Left kidney (tissue), 8 donors: ENCODE measurements around the gene KRTAP19-5. TPM values are rescaled to one million over a fixed set of nuclear protein-coding genes. Genes with fewer than 3 reads are reported as not detected.
"Not testable (repeated sequence)": the region's sequence is repeated elsewhere in the genome, so short reads cannot be mapped to it uniquely, and the experiment has no call there.

Experiments
- DNase-seq: peaks from one replicate; pipeline ENCODE4 v3.0.0-alpha.2; 2013
- long read RNA-seq, 8 donors: transcript quantifications; one replicate each; lab custom pipeline, GENCODE V29; 2026
- polyA plus RNA-seq: library from polyadenylated mRNA; unstranded; fragments of 120-200 nt; gene quantifications from one replicate; pipeline ENCODE4 v1.2.1, GENCODE V29; 2013; ENCODE audit not compliant: insufficient read length

The KRTAP19-5 gene
- polyA plus RNA-seq = not detected
- long read RNA-seq, donor 1 = 0 reads
- long read RNA-seq, donor 2 = 0 reads
- long read RNA-seq, donor 3 = 0 reads
- long read RNA-seq, donor 4 = 0 reads
- long read RNA-seq, donor 5 = 0 reads
- long read RNA-seq, donor 6 = 0 reads
- long read RNA-seq, donor 7 = 0 reads
- long read RNA-seq, donor 8 = 0 reads

GRCh38 chr21:30502041-30502440 lies at the start of gene KRTAP19-5:
KRTAP19-5 (minus strand) TSS chr21:30502141; CDS start chr21:30502090, 51 bp downstream.
- no peak for DNase-seq

- no peak for DNase-seq
Measured at GRCh38 chr21:30541764-30542163, 39.8 kb upstream of the KRTAP19-5 start, which contains the start of gene KRTAP19-6. KRTAP19-6 (minus strand) TSS chr21:30541864; CDS start chr21:30541833, 31 bp downstream.

- no peak for DNase-seq
Measured at GRCh38 chr21:30518876-30519275, 16.9 kb upstream of the KRTAP19-5 start.

- DNase-seq = no peak
Measured at GRCh38 chr21:30515681-30516080, 13.7 kb upstream of the KRTAP19-5 start.

- DNase-seq = not testable (repeated sequence)
Measured at GRCh38 chr21:30505621-30506205, 3.8 kb upstream of the KRTAP19-5 start.

DNA sequence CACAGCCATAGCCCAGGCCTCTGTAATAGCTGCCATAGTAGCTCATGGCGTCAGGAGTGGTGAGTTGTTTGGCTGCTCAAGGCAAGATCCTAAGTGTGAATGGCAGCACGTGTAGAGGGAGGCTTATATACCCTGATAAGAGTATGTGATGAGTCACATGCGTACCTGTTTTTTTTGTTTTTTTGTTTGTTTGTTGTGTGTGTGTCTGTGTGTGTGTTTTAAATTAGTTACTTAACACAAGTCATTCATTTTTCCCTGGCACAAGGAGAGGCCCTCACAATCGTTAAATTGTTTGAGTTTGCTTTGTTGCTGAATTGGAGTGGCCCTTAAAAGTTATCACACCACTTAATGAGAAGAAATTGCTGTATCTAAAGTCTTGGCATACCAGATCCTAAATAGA lies 4.9 kb downstream of the KRTAP19-5 start, which contains the start of gene KRTAP19-4:
TSS of gene KRTAP19-4 (minus strand) at position 101 of the 400 bp plus-strand sequence. CDS start at position 46, 55 bp downstream.
- no peak for DNase-seq

- DNase-seq = no peak
Measured at GRCh38 chr21:30491963-30492428, 9.9 kb downstream of the KRTAP19-5 start, which contains the start of gene KRTAP19-3. KRTAP19-3 (minus strand) TSS chr21:30492013; CDS start chr21:30491957, 56 bp downstream.

- DNase-seq = no peak
Measured at GRCh38 chr21:30487336-30487735, 14.6 kb downstream of the KRTAP19-5 start, which contains the start of gene KRTAP19-2. KRTAP19-2 (minus strand) TSS chr21:30487436; CDS start chr21:30487348, 88 bp downstream.

- DNase-seq = no peak
Measured at GRCh38 chr21:30486180-30486579, 15.8 kb downstream of the KRTAP19-5 start.

- no peak for DNase-seq
Measured at GRCh38 chr21:30482130-30482529, 19.8 kb downstream of the KRTAP19-5 start.

- DNase-seq = no peak
Measured at GRCh38 chr21:30480145-30480544, 21.8 kb downstream of the KRTAP19-5 start, which contains the start of gene KRTAP19-1. KRTAP19-1 (minus strand) TSS chr21:30480367; CDS start chr21:30480317, 50 bp downstream.

- no peak for DNase-seq
Measured at GRCh38 chr21:30479259-30479658, 22.7 kb downstream of the KRTAP19-5 start.

GRCh38 chr21:30478004-30478403 lies 23.9 kb downstream of the KRTAP19-5 start:
- DNase-seq = no peak

GRCh38 chr21:30468900-30469714 lies 32.8 kb downstream of the KRTAP19-5 start:
- DNase-seq = peak; percentile 40

DNA sequence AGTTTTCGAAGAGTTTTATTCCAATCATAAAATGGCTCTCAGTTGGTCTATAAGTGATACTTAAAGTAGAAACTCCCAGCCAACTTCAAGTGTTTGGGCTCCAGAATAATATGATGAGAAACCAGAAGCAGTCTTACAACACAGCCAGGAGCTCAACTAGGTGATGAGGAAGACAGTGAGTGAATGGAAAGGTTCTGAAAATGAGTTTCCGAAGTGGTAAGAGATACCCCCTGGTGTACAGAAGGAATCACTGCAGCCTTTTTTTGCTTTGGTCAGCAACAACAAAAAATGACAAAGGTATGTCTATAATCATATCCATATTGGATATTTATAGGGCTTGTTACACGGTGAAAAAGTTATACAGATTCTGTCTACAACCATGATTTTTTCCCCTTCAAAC lies 38.2 kb downstream of the KRTAP19-5 start:
- DNase-seq = no peak

Other genes starting within 250 kb of the KRTAP19-5 start
- not detected for gene KRTAP24-1, start 219.2 kb downstream of the KRTAP19-5 start, polyA plus RNA-seq
- gene KRTAP25-1, start 212.6 kb downstream of the KRTAP19-5 start, polyA plus RNA-seq = not detected
- gene KRTAP26-1, start 181.8 kb downstream of the KRTAP19-5 start, polyA plus RNA-seq = not detected
- not detected for gene KRTAP27-1, start 164.4 kb downstream of the KRTAP19-5 start, polyA plus RNA-seq
- not detected for gene KRTAP23-1, start 153.5 kb downstream of the KRTAP19-5 start, polyA plus RNA-seq
- not detected for gene KRTAP13-2, start 129.9 kb downstream of the KRTAP19-5 start, polyA plus RNA-seq
- not detected for gene KRTAP13-1, start 106.1 kb downstream of the KRTAP19-5 start, polyA plus RNA-seq
- gene KRTAP13-3, start 76.2 kb downstream of the KRTAP19-5 start, polyA plus RNA-seq = not detected
- gene KRTAP13-4, start 71.9 kb downstream of the KRTAP19-5 start, polyA plus RNA-seq = not detected
- gene KRTAP15-1, start 61.9 kb downstream of the KRTAP19-5 start, polyA plus RNA-seq = not detected
- gene KRTAP19-1, start 21.8 kb downstream of the KRTAP19-5 start, polyA plus RNA-seq = not detected
- not detected for gene KRTAP19-2, start 14.7 kb downstream of the KRTAP19-5 start, polyA plus RNA-seq
- not detected for gene KRTAP19-3, start 10.1 kb downstream of the KRTAP19-5 start, polyA plus RNA-seq
- not detected for gene KRTAP19-4, start 5.0 kb downstream of the KRTAP19-5 start, polyA plus RNA-seq
- not detected for gene KRTAP19-6, start 39.7 kb upstream of the KRTAP19-5 start, polyA plus RNA-seq
- gene KRTAP19-7, start 59.2 kb upstream of the KRTAP19-5 start, polyA plus RNA-seq = not detected
- gene KRTAP22-2, start 88.3 kb upstream of the KRTAP19-5 start, polyA plus RNA-seq = not detected
- not detected for gene KRTAP6-3, start 90.3 kb upstream of the KRTAP19-5 start, polyA plus RNA-seq
- gene KRTAP6-2, start 96.8 kb upstream of the KRTAP19-5 start, polyA plus RNA-seq = not detected
- gene KRTAP22-1, start 98.9 kb upstream of the KRTAP19-5 start, polyA plus RNA-seq = not detected
- not detected for gene KRTAP6-1, start 111.8 kb upstream of the KRTAP19-5 start, polyA plus RNA-seq
- gene KRTAP20-1, start 114.3 kb upstream of the KRTAP19-5 start, polyA plus RNA-seq = not detected
- gene KRTAP20-4, start 118.5 kb upstream of the KRTAP19-5 start, polyA plus RNA-seq = not detected
- not detected for gene KRTAP20-2, start 133.1 kb upstream of the KRTAP19-5 start, polyA plus RNA-seq
- gene KRTAP20-3, start 140.7 kb upstream of the KRTAP19-5 start, polyA plus RNA-seq = not detected
- gene KRTAP21-3, start 216.6 kb upstream of the KRTAP19-5 start, polyA plus RNA-seq = not detected
- not detected for gene KRTAP21-2, start 245.1 kb upstream of the KRTAP19-5 start, polyA plus RNA-seq